ENCODE data around the gene PXDN. TPM values are rescaled to one million over a fixed set of nuclear protein-coding genes. Genes with fewer than 3 reads are reported as not detected.

The PXDN gene
- total and polyA plus RNA-seq, 11 donors = 5.9 to 83.7 (median 28.2) TPM

- DNase-seq (no peak), ATAC-seq (peak in 3 of 4 donors; percentile 37 to 65 (median 40))
- Histone ChIP-seq H3K27me3 (peaks cover 0 to 8% (median 0%) of the 10 kb centered on the region in 9 donors), H3K36me3 (no peaks in the 10 kb centered on the region), H3K4me1 (peaks cover 0 to 13% (median 0%) of the 10 kb centered on the region in 12 donors), H3K9me3 (no peaks in the 10 kb centered on the region), H3K27ac (peak overlapping the region in 1 of 12 donors; percentile 2), H3K4me3 (no peak overlapping the region)
- no peak for TF ChIP-seq CTCF (IDR thresholded peaks at IDR 0.05)
- TF ChIP-seq POLR2A (IDR thresholded peaks at IDR 0.05) = no peak
- intact Hi-C loops (cut with DNase I) = no loop called here
- WGBS, 4 donors = 60 to 73% (median 63%) methylated on average over 18 of the region's 18 CpGs
Observed at GRCh38 chr2:1755436-1756191, 11.3 kb upstream of the PXDN start.

DNA sequence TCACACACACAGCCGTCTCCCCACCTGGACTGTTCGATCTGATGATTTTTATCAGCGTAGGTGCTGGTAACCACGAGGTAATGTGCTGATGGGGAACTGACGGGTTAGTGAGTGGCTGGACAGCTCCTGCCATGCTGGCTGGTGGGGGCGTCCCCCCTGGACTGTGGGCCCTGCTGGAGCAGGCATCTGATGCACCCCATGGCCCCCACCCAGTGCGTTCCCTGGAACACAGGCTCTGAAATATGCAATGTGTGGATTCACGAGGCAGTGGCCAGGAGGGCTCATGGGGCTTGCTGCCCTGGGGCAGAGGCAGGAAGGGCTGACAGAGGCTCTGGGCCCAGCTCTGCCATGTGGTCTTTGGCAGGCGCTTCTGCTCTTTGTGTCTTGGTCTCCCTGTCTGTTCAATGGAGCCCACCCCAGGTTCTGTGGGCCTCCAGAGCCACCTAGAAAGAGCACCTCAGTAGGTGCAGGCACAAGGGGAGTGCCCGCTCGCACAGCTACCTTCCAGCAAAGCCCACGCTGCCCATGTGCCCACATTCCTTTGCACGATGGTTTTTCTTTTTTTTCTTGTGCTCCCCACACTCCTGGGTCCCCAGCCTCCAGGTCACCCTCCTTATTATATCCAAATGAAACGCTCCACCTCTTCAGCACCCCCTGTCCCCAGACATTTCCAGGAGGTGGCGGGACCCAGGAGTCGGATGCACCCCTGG is 10.3 kb upstream of the PXDN start:
- TF ChIP-seq POLR2A (IDR thresholded peaks at IDR 0.05) (no peak), CTCF (IDR thresholded peaks at IDR 0.05) (no peak)
- DNase-seq (no peak), ATAC-seq (no peak)
- 93 to 96% (median 95%) methylated on average over 15 to 16 of the region's 16 CpGs for WGBS, 4 donors
- Histone ChIP-seq H3K27me3 (peaks cover 0 to 8% (median 0%) of the 10 kb centered on the region in 9 donors), H3K9me3 (no peaks in the 10 kb centered on the region), H3K27ac (no peak overlapping the region), H3K4me3 (no peak overlapping the region), H3K4me1 (peaks cover 0 to 13% (median 0%) of the 10 kb centered on the region in 12 donors), H3K36me3 (no peaks in the 10 kb centered on the region)
- intact Hi-C loops (cut with DNase I) = loop anchor here in 2 of 10 donors (5.0 kb wide), 1 partner anchor 162 kb away; no protein-coding TSS in a partner anchor

DNA sequence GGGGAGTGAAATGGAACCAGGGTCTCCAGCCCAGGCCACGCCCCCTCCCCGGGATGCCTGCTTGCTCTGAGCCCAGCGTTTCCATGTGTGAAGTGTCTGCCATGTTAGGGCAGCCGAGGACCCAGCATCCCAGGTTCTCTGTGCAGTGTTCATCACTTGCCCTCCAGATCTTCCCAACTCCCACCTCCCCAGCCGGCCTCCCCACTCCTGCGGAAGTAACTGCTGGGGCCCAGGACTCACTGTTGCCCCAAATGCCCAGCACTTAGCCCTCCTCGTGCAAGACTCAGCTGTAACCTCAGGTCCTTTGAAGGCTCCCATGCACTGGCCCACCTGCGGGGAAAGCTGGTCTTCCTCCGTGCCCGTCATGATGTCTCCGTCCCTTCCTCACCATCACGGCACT is 9.7 kb upstream of the PXDN start:
- peak in 1 of 5 donors; percentile 18 for DNase-seq
- ATAC-seq = no peak
- H3K4me1 ChIP-seq = peaks cover 0 to 13% (median 0%) of the 10 kb centered on the region in 12 donors
- no peaks in the 10 kb centered on the region for H3K36me3 ChIP-seq
- H3K27me3 ChIP-seq = peaks cover 0 to 8% (median 0%) of the 10 kb centered on the region in 9 donors
- 90 to 94% (median 91%) methylated on average over 12 of the region's 12 CpGs for WGBS, 4 donors
- no peak overlapping the region for H3K27ac ChIP-seq
- no peak for TF ChIP-seq POLR2A (IDR thresholded peaks at IDR 0.05)
- intact Hi-C loops (cut with DNase I) = loop anchor here in 2 of 10 donors (5.0 kb wide), 1 partner anchor 162 kb away; no protein-coding TSS in a partner anchor
- no peaks in the 10 kb centered on the region for H3K9me3 ChIP-seq
- H3K4me3 ChIP-seq = no peak overlapping the region

DNA sequence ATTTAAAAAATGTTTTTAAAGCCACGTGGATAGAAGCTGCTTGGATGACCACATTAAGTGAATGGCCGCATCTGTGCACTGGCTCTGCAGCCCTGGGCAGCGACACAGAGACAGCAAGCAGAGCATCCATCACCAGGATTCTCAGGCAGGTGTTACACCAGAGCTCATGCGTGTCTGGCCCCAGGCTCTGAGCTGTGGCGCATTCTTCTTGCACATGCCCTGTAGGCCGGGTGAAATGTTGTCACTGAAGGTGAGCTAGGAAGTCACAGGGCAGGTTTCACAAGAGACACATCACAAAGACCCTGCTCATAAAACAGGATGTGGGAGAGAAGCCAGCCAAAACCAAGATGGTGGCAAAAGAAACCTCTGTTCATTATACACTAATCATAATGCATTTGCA is 8.4 kb upstream of the PXDN start:
- ATAC-seq (no peak), DNase-seq (no peak)
- Histone ChIP-seq H3K9me3 (no peaks in the 10 kb centered on the region), H3K4me1 (peaks cover 0 to 16% (median 0%) of the 10 kb centered on the region in 12 donors), H3K27ac (no peak overlapping the region), H3K36me3 (no peaks in the 10 kb centered on the region), H3K27me3 (peaks cover 0 to 8% (median 0%) of the 10 kb centered on the region in 9 donors), H3K4me3 (no peak overlapping the region)
- WGBS, 4 donors = 86 to 91% (median 88%) methylated on average over 6 of the region's 6 CpGs
- TF ChIP-seq CTCF (IDR thresholded peaks at IDR 0.05) (no peak), POLR2A (IDR thresholded peaks at IDR 0.05) (no peak)
- intact Hi-C loops (cut with DNase I) = loop anchor here in 2 of 10 donors (5.0 kb wide), 1 partner anchor 160 kb away; no protein-coding TSS in a partner anchor

Data from heart left ventricle (tissue), 16 donors.